GM18861 (cell line): ENCODE data around the gene ASNS.
"Not testable (repeated sequence)": the region's sequence is repeated elsewhere in the genome, so short reads cannot be mapped to it uniquely, and the experiment has no call there.

Experiments
- ATAC-seq: cut with Tn5 transposase; IDR thresholded peaks from one replicate; pipeline ENCODE4 v1.9.1; 2021; ENCODE audit not compliant: unreplicated experiment

The ASNS gene, protein sequence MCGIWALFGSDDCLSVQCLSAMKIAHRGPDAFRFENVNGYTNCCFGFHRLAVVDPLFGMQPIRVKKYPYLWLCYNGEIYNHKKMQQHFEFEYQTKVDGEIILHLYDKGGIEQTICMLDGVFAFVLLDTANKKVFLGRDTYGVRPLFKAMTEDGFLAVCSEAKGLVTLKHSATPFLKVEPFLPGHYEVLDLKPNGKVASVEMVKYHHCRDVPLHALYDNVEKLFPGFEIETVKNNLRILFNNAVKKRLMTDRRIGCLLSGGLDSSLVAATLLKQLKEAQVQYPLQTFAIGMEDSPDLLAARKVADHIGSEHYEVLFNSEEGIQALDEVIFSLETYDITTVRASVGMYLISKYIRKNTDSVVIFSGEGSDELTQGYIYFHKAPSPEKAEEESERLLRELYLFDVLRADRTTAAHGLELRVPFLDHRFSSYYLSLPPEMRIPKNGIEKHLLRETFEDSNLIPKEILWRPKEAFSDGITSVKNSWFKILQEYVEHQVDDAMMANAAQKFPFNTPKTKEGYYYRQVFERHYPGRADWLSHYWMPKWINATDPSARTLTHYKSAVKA

DNA sequence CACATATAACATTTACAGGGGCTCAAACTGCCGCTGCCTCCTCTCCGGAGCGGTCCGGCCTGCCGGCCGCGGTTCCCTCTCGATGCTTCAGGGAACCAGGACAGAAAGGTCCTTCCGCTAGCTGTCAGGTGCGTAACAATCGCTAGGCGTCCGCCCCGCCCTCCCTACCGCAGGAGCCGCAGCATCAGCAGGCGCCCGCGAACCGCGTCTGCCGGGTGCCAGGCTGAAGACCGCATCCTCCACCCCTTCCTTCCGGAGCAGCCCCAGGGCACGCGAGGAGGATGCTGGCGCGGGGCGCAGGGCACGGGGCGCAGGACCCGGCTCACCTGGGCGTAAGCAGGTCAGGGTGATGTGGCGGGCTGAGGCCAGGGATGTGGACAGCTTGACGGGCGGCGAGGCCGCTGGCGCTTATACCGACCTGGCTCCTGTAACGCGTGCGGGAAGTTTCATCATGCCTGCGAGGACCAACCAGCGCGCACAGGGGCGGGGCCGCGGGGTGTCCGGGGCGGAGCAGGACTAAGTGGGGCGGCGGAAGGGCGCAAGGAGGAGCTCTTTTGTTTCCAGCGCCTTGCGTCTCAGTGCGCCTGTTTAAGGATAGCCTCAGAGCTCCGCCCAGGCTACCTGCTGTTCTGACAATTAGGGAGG, at the start of gene ASNS:
Gene ASNS (minus strand): TSS at position 384 of the 645 bp plus-strand sequence. CDS start 3,252 bp downstream, outside the sequence.
- ATAC-seq, result peak; percentile 99

DNA sequence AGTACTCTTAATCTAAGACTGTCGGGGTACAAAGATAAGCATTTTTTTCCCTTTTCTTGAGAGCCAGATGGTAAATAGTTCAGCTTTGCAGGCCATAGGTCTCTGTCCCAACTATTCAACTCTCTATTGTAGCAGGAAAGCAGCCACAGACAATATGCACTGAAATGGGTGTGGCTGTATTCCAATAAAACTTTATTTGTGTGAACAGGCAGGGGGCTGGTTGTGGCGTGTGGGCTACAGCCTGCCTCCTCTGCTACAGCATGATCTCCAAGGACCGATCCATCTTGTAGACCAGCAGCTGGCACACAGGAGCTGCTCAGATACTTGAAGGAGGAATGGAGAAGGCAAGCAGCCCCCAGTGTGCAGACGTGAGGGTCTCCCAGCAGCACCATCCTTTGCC, 49.0 kb upstream of the ASNS start:
- ATAC-seq, result not testable (repeated sequence)

DNA sequence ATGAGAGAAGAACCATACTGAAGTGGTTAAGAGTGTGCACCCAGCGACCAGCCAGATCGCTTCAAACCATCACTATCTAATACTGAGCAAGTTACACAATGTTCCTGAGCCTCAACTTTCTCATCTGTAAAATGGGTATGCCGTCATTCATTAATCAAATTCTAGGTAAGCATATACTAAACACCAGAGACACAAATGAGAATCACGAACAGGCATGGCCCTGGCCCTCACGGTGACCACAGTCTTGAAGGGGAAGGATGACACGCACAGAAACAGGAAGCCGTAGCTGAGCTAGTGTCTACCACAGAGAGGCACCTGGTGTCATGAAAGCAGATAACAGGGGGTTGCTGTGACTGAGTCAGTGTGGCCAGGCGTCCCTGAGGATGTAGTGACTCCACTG, 43.1 kb upstream of the ASNS start:
- ATAC-seq, result not testable (repeated sequence)

DNA sequence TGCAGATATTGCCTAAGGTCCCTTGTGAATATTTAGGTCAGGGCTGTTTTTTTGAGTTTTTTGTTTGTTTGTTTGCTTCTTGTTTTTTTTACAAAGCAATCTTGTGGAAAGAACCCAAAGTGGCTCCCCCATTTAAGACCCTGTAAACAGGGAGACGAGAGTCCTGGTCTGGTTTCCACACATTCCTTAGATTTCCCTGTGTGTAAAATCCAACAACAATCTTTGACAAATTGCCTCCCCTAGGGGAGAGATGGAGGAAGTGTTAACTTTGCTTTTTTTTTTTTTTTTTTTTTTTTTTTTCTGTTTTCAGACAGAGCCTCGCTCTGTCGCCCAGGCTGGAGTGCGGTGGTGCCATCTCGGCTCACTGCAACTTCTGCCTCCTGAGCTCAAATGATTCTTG, 40.1 kb upstream of the ASNS start:
- ATAC-seq, result not testable (repeated sequence)

DNA sequence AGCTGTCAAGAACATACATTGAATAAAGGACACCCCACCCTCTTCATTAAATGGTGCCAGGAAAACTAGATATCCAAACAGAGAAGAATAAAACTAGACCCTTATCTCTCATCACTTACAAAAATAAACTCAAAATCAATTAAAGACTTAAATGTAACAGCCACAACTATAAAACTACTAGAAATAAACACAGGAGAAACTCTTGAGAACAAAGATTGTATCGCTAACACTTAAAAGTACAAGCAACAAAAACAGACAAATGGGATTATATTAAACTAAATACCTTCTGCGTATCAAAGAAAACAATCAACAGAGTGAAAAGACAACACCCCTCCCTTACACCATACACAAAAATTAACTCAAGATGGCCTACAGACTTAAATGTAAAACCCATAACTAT, 24.7 kb upstream of the ASNS start:
- ATAC-seq, result not testable (repeated sequence)

DNA sequence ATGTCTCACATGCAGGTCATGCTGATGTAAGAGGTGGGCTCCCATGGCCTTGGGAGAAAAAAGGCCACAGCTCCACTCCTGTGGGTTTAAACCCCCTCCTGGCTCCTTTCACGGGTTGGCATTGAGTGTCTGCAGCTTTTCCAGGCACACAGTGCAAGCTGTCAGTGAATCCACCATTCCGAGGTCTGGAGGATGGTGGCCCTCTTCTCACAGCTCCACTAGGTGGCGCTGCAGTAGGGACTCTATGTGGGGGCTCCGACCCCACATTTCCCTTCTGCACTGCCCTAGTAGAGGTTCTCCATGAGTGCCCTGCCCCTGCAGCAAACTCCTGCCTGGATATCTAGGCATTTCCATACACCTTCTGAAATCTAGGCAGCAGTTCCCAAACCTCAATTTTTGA, 19.5 kb upstream of the ASNS start:
- not testable (repeated sequence) for ATAC-seq

DNA sequence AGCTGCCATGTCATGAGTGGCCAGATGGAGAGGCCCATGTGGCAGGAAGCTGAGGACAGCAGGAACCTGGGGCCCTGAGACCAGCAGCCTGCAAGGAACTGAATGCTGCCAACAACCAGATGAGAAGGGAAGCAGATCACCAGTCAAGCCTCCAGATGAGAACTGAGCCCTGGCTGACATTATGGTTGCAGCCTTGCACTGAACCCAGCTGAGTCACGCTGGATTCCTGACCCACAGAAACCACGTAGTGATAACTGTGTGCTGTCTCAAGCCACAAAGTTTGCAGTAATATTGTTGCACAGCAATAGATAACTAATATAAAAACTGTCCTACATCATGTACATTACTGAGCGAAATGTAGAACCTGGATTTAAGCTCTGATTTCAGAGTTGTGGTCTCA, 7.3 kb upstream of the ASNS start:
- not testable (repeated sequence) for ATAC-seq

DNA sequence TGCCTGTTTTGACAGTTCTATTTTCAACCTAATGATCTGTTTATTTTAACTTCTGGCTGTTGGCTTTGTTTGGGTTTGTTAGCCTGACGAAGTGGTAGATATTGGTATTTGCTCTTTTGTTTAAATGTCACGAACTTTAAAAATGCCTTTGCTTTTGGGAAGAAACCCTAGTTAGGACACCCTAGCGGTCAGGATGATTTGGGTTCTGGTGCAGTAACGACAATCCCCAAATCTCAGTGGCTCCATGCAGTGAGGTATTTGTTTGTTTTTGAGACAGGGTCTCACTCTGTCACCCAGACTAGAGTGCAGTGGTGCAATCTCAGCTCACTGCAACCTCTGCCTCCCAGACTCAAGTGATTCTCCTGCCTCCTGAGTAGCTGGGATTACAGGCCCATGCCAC, 2.7 kb upstream of the ASNS start:
- ATAC-seq, result not testable (repeated sequence)

DNA sequence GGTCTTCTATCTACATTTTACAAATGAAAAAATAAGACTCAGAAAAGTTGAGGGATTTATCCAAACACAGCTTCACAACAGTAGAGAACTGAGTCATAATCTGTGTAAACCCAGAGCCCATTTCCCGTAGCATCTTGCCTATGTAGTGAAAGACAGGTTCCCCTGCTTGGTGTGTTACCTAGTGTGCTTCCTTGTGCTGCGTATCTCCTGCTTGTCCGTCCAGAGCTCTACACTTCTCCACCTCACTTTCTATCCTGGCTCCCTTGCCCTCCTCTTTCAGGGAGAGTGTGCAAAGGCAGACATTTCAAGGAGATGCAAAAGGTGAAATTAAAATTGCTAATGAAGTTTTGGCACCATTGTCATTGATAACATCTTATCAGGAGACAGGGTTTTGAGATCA, 1.4 kb upstream of the ASNS start:
- no peak for ATAC-seq

DNA sequence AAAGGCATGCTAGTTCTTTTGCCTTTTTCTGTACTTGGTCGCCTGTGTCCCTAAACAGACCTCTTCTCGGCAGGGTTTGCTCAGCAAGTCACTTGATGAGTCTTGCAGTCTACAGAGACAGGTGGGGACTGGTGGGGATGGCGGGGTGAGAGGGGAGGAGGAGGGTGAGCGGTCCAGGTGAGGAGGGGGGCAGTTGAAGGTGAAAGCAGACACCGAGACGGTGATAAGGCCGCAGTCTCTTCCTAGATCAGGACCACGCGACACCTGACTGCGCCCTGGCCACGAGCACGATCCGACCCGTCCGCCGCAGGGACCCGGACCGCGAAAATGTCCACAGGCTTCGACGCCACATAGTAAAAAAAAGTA, 566 bp downstream of the ASNS start:
- no peak for ATAC-seq

DNA sequence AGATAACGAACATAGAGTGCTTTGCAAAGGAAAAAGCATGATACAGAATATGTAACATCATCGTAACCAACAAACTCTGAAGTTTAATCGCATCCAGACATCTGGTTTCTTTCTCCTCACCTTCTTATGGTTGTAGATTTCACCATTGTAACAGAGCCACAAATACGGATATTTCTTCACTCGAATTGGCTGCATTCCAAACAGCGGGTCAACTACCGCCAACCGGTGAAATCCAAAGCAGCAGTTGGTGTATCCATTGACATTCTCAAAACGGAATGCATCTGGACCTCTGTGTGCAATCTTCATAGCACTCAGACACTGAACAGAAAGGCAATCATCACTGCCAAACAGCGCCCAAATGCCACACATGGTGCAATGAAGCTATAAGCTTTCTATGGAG, 3.4 kb downstream of the ASNS start:
- no peak for ATAC-seq

DNA sequence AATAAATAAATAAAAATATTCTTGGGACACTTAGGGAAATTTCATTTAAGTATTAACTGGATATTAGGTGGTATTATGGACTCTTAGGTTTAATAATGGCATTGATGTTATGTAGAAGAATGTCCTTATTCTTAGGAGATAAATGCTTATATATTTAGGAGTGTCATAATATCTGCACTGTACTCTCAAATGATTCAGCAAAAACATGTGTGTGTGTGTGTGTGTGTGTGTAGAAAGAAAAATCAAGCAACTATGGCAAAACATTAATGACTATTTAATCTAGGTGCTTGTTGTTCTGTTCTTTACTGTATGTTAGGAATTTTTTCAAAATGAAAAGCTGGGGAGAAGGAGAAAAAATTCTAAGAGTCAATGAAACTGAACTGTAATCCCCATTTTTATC, 3.9 kb downstream of the ASNS start:
- no peak for ATAC-seq

DNA sequence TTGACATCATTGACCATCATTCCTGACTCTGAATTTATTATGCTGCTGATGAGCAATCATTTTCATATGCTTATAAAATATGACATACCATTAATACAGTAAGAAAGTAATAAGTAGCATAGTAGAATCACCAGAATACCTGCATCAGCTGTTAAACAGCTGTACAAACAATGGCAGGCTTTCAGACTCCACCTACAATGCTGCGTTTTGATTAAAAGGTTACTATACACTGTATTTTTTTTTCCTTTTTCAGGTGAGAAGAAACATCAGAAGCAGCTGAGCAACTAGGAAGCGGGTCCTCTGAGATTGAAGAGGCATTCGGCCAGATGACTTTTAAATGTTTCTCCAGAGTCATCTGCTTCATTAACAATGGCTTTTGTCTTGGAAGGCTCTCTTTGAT, 7.1 kb downstream of the ASNS start:
- no peak for ATAC-seq

DNA sequence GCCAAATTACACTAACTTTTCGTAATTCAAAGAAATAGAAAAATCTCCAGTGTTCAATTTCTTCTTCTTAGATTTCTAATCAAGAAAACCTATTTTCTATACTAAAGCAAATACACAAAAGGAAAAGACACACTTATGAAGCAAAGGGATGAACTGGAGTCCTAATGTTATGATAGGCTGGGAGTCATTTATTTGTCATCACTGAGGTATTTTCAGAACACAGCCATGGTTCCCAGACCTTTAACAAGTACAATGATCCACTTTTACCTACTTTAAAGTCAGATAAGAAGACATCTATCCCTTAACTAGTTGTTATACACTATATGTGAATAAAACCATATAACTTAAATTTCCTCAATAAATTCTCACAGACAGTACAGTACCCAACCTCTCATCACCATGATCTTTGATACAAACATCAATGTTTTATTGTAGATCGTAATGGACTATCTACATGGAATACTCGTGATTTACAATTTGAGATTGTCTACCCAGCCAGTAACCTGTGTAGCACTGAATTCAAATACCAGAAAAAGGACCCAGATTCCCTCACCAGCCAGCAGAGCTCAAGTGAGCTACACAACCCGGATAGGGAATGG, 12.5 kb downstream of the ASNS start:
- no peak for ATAC-seq

DNA sequence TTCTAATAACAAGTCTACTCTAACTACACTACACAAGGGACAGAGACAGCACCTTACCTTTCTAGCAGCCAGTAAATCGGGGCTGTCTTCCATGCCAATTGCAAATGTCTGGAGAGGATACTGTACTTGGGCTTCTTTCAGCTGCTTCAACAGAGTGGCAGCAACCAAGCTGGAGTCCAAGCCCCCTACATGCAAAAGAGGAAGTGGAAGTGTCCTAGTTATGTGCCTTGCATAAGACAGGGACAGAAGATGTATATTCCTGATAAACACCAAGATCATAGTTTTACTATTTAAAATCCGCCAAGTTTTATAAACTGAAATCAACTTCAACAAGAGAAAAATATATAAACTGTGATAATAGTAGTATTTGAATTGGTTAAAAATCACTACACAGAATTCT, 14.0 kb downstream of the ASNS start:
- no peak for ATAC-seq

DNA sequence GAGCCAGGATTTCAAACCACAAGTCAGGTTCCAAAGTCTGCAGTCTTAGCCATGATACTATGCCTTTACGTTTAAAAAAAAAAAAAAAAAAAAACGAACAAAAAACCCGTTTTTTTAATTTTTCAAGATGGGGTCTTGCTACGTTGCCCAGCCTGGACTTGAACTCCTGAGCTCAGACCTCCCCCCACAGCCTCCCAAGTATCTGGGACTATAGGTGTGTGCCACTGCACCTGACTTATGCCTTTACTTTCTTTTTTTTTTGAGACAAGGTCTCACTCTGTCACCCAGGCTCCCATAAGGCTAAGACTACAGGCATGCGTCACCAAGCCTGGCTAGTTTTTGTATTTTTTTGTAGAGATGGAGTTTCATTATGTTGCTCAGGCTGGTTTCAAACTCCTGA, 14.7 kb downstream of the ASNS start:
- ATAC-seq, result no peak

DNA sequence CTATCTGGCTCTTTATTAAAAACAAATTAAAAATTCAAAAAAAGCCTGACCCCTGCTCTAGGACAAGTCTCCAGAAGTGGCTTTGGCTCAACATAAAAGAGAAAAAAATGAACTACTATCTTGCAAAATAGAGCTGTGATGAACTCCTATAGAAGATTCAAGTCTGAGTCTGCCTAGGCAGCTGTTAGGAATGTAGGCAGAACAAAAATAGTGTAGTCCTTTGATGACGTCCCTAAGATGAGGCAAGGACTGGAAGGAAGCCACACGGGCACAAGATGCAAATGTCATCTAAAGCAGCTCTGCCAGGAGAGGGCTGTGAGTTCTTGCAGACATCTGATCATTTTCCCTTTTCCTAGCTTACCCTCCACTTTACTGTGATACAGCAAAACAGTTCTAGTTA, 20.5 kb downstream of the ASNS start:
- no peak for ATAC-seq

DNA sequence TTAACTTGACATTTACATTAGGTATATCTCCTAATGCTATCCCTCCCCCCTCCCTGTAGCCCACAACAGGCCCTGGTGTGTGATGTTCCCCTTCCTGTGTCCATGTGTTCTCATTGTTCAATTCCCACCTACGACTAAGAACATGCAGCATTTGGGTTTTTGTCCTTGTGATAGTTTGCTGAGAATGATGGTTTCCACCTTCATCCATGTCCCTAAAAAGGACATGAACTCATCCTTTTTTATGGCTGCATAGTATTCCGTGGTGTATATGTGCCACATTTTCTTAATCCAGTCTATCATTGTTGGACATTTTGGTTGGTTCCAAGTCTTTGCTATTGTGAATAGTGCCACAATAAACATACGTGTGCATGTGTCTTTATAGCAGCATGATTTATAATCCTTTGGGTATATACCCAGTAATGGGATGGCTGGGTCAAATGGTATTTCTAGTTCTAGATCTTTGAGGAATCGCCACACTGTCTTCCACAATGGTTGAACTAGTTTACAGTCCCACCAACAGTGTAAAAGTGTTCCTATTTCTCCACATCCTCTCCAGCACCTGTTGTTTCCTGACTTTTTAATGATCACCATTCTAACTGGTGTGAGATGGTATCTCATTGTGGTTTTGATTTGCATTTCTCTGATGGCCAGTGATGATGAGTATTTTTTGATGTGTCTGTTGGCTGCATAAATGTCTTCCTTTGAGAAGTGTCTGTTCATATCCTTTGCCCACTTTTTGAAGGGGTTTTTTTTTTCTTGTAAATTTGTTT, 21.8 kb downstream of the ASNS start:
- ATAC-seq, result not testable (repeated sequence)

DNA sequence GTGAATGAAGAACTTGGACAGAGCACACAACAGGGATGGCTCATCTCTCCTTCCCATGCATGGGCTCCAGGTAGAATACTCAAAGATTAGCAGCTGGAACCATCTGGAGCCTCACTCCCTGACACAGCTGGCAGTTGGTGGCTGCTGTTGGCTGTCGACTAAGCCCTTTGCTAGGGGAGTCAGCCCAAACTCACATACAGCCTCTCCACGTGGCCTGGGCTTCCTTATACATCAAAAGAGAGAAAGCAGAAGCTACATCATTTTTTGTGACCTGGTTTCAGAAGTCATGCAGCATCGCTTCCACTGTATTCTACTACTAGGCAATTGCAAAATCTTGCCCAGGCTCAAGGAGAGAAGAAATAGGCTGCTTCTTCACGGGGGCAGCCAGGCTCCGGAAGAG, 24.4 kb downstream of the ASNS start:
- no peak for ATAC-seq

DNA sequence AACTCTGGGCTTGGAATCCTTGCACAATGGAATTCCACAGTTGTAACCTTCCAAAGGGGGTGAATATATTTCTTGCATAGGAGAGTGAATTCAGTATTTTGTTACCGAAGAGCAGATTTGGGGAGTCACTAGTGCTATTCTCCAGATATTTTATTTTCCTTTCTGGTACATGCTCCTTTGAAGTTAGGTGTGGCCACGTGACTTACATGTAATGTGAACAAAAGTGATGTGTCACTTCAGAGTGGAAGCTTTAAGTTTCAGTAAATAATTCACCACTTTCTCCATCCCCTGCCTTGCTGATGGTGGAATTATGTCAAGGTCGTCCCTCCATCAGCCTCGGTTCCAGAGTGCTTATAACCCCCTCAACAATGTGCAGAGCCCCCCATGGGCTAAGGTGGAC, 25.3 kb downstream of the ASNS start:
- no peak for ATAC-seq

DNA sequence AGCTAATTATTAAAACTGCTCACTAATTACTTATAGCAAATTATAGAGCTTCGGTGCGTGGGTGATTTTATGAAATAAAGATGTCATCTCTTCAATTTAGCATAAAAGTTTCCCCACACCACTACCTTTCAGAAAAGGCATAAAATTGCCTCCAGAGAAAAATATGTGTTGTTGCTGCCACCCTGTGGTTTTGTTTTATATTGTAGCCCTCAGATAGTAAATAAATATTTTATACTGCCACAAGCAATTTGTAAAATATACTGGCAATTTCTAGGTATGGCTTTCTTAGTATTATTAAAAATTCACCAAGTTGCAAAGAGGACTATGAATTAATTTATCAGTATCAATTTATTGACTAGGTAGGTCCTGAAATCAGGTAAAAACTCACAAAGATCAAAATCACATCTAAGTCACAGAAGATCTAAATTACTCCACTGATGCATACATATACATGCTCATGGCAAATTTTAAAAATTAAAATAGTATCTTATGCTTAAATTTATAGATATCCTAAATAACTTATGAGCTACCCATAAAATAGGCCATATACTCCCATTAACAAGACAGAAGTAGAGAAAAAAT, 26.5 kb downstream of the ASNS start:
- ATAC-seq, result no peak
